PC-9 (cell line): ENCODE results near the gene UBAC1. TPM values are rescaled to one million over a fixed set of nuclear protein-coding genes. Genes with fewer than 3 reads are reported as not detected.
"Not testable (repeated sequence)": the region's sequence is repeated elsewhere in the genome, so short reads cannot be mapped to it uniquely, and the experiment has no call there.

ENCODE experiments used
- BruUV-seq: library from RNA; stranded (reverse); fragments of 400-500 nt; replicated peaks from 2 replicates; lab custom pipeline; 2021; lab: Mats Ljungman, UMichigan
- CTCF ChIA-PET: fragments of 300-600 bp; sonication (Branson Sonifier 250); formaldehyde crosslinking; loops from one replicate; lab custom pipeline; 2022; ENCODE audit warnings: antibody characterized with exemption; lab: Charles Lee
- POLR2A ChIA-PET: fragments of 300-600 bp; sonication (Branson Sonifier 250); formaldehyde crosslinking; loops from one replicate; lab custom pipeline; 2022; ENCODE audit warnings: antibody characterized with exemption; ENCODE audit not compliant: unreplicated experiment; lab: Charles Lee
- DNase-seq, 2 experiments: peaks; one replicate each; pipeline versions ENCODE4 v3.0.0 to v3.0.0-alpha.2; 2015 to 2022; ENCODE audit warnings: mixed read lengths in 1 of 2
- H2AFZ ChIP-seq: fragments of 200-600 bp; sonication (generic); 2 replicates; pipeline ENCODE4 v1.8.1; 2017; ENCODE audit warnings: antibody characterized with exemption
- H3F3A ChIP-seq: fragments of 200-600 bp; sonication (generic); 2 replicates; pipeline ENCODE4 v1.8.1; 2017; ENCODE audit warnings: antibody characterized with exemption, mild to moderate bottlenecking, low read depth; ENCODE audit not compliant: insufficient read depth
- H3K27ac ChIP-seq: fragments of 200-600 bp; sonication (generic); 2 replicates; pipeline ENCODE4 v1.6.1; 2016; ENCODE audit warnings: mixed run types
- H3K27me3 ChIP-seq: fragments of 200-600 bp; sonication (generic); 2 replicates; pipeline ENCODE4 v1.6.1; 2016; ENCODE audit warnings: low read depth, mixed run types; ENCODE audit not compliant: insufficient read depth
- H3K36me3 ChIP-seq: fragments of 200-600 bp; sonication (generic); 2 replicates; pipeline ENCODE4 v1.6.1; 2016; ENCODE audit warnings: low read depth, mixed run types
- H3K4me1 ChIP-seq: fragments of 200-600 bp; sonication (generic); replicated peaks from 2 replicates; pipeline ENCODE4 v1.6.1; 2016; ENCODE audit warnings: mixed run types; ENCODE audit not compliant: insufficient read depth
- H3K4me2 ChIP-seq: fragments of 200-600 bp; sonication (generic); 2 replicates; pipeline ENCODE4 v1.6.1; 2017; ENCODE audit warnings: mixed run types
- H3K4me3 ChIP-seq: fragments of 200-600 bp; sonication (generic); 2 replicates; pipeline ENCODE4 v1.6.1; 2016; ENCODE audit warnings: mixed run types
- H3K79me2 ChIP-seq: fragments of 200-600 bp; sonication (generic); 2 replicates; pipeline ENCODE4 v1.6.1; 2017; ENCODE audit warnings: low read depth, mixed run types
- H3K9me2 ChIP-seq: fragments of 200-600 bp; sonication (generic); 2 replicates; pipeline ENCODE4 v1.8.1; 2017; ENCODE audit warnings: mild to moderate bottlenecking; ENCODE audit not compliant: insufficient read depth
- H3K9me3 ChIP-seq: fragments of 200-600 bp; sonication (generic); 2 replicates; pipeline ENCODE4 v1.8.1; 2016; ENCODE audit warnings: low read depth; ENCODE audit not compliant: insufficient read depth
- H4K20me1 ChIP-seq: fragments of 200-600 bp; sonication (generic); 2 replicates; pipeline ENCODE4 v1.8.1; 2017; ENCODE audit not compliant: insufficient read depth
- CTCF ChIP-seq: fragments of 200-600 bp; sonication (generic); conservative IDR thresholded peaks from 2 replicates; pipeline ENCODE4 v1.6.1; 2017; ENCODE audit warnings: mixed run types, antibody characterized with exemption, mild to moderate bottlenecking, moderate library complexity
- EZH2 ChIP-seq: fragments of 200-600 bp; sonication (generic); IDR thresholded peaks from 2 replicates; pipeline ENCODE4 v1.8.0; 2017; ENCODE audit warnings: antibody characterized with exemption, low read depth
- intact Hi-C: fragments of 100-400 bp; cut with micrococcal nuclease; formaldehyde crosslinking; loops from one replicate; pipeline ENCODE4 v1.10.0; 2022; ENCODE audit not compliant: unreplicated experiment
- total RNA-seq: library from RNA; stranded (reverse); gene quantifications from 2 replicates; pipeline ENCODE4 v1.2.3, GENCODE V29; 2021

Gene UBAC1
- total RNA-seq, 1 experiment from 2014 or later = 27.6 TPM

- Histone ChIP-seq H3K36me3 (no peaks in the 10 kb centered on the region), H3K9me3 (no peaks in the 10 kb centered on the region), H3F3A (no peaks in the 10 kb centered on the region), H3K4me1 (no peaks in the 10 kb centered on the region), H3K27me3 (no peaks in the 10 kb centered on the region), H3K4me3 (no peak overlapping the region), H3K4me2 (no peak overlapping the region), H2AFZ (no peak overlapping the region), H3K79me2 (no peaks in the 10 kb centered on the region), H4K20me1 (no peaks in the 10 kb centered on the region), H3K27ac (no peak overlapping the region), H3K9me2 (no peaks in the 10 kb centered on the region)
- no peak for TF ChIP-seq CTCF
- no peak for TF ChIP-seq EZH2
- DNase-seq = no peak
- intact Hi-C loops = no loop called here
- no TSS peak for BruUV-seq
- ChIA-PET POLR2A (no interaction called here), CTCF (no interaction called here)
These were observed 16.5 kb downstream of the UBAC1 start for GRCh38 chr9:135944444-135945252.

- H3F3A ChIP-seq, DNase-seq, H3K36me3 ChIP-seq, BruUV-seq, H2AFZ ChIP-seq, H3K27ac ChIP-seq, H3K4me2 ChIP-seq, H4K20me1 ChIP-seq, H3K4me1 ChIP-seq, H3K4me3 ChIP-seq, POLR2A ChIA-PET, intact Hi-C loops, H3K79me2 ChIP-seq, CTCF ChIA-PET, H3K9me2 ChIP-seq, H3K27me3 ChIP-seq, H3K9me3 ChIP-seq: not testable (repeated sequence)
These were observed 17.6 kb downstream of the UBAC1 start for GRCh38 chr9:135943604-135944003.

DNA sequence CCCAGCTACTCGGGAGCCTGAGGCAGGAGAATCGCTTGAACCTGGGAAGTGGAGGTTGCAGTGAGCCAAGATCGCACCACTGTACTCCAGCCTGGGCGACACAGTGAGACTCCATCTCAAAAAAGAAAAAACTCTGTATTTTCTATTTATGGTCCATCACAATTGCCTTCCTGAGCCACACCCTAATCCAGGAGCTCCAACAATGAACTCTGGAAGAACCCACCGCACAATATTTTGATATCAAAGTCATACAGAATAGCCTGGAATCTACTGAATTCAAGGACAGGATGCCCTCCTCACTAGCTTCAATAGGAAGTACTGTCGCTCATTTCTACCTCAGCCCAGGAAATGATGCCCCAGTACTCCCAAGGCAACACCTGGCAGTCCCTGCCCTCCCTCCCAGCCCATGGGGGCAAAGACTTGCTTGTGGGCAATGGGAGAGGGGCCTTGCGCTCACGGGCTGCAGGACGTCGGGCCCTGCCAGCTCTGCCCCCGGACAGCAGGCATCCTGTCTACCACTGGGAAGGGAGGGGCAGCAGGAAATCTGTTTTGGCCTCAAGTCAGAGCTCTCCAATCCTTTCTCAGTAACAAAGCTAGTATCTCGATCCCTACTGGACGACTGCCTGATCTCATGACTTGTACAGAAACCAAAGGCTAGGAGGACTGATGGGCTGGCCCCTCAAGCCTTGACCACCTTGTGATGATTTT, 19.7 kb downstream of the UBAC1 start:
- Histone ChIP-seq H4K20me1 (no peaks in the 10 kb centered on the region), H3K4me3 (no peak overlapping the region), H3K36me3 (no peaks in the 10 kb centered on the region), H3K9me2 (no peaks in the 10 kb centered on the region), H3F3A (no peaks in the 10 kb centered on the region), H3K4me2 (no peak overlapping the region), H3K4me1 (no peaks in the 10 kb centered on the region), H3K27me3 (no peaks in the 10 kb centered on the region), H3K79me2 (no peaks in the 10 kb centered on the region), H2AFZ (no peak overlapping the region), H3K9me3 (no peaks in the 10 kb centered on the region), H3K27ac (no peak overlapping the region)
- no TSS peak for BruUV-seq
- ChIA-PET POLR2A (no interaction called here), CTCF (no interaction called here)
- DNase-seq = no peak
- intact Hi-C loops = no loop called here
- TF ChIP-seq EZH2 (no peak), CTCF (no peak)
